Osteocyte (in vitro differentiated cells): ENCODE results near the gene KRTAP4-7. TPM values are rescaled to one million over a fixed set of nuclear protein-coding genes. Genes with fewer than 3 reads are reported as not detected.
"Not testable (repeated sequence)": the region's sequence is repeated elsewhere in the genome, so short reads cannot be mapped to it uniquely, and the experiment has no call there.

Source experiments
- DNase-seq: peaks from one replicate; pipeline ENCODE4 v3.0.0; 2021; ENCODE audit warnings: mixed read lengths; ENCODE audit not compliant: unreplicated experiment; ENCODE audit errors: extremely low spot score
- H3K27ac Mint-ChIP-seq: one replicate; pipeline ENCODE4 v1.8.0; 2021; ENCODE audit warnings: mild to moderate bottlenecking, mixed read lengths; ENCODE audit not compliant: unreplicated experiment
- H3K27me3 Mint-ChIP-seq: one replicate; pipeline ENCODE4 v1.8.0; 2021; ENCODE audit warnings: mixed read lengths; ENCODE audit not compliant: unreplicated experiment
- H3K36me3 Mint-ChIP-seq: one replicate; pipeline ENCODE4 v1.8.0; 2021; ENCODE audit warnings: mixed read lengths; ENCODE audit not compliant: unreplicated experiment
- H3K4me1 Mint-ChIP-seq: one replicate; pipeline ENCODE4 v1.8.0; 2021; ENCODE audit warnings: mixed read lengths; ENCODE audit not compliant: unreplicated experiment
- H3K4me3 Mint-ChIP-seq: one replicate; pipeline ENCODE4 v1.8.0; 2021; ENCODE audit warnings: mild to moderate bottlenecking, moderate library complexity, mixed read lengths; ENCODE audit not compliant: unreplicated experiment
- H3K9me3 Mint-ChIP-seq: one replicate; pipeline ENCODE4 v1.8.0; 2021; ENCODE audit warnings: mixed read lengths; ENCODE audit not compliant: unreplicated experiment
- CTCF ChIP-seq: fragments of 200-600 bp; sonication (generic); IDR thresholded peaks from 2 replicates; pipeline ENCODE4 v1.5.0; 2021; ENCODE audit warnings: antibody characterized with exemption, mild to moderate bottlenecking, moderate library complexity
- total RNA-seq: library from RNA; stranded (reverse); gene quantifications from 2 replicates; pipeline ENCODE4 v1.2.1, GENCODE V29; 2021

The KRTAP4-7 gene
- total RNA-seq, 1 donor from 2014 or later = not detected

- TF ChIP-seq CTCF = no peak
- Mint-ChIP-seq H3K4me3 (no peak overlapping the region), H3K4me1 (peaks cover 54% of the 10 kb centered on the region), H3K27me3 (no peaks in the 10 kb centered on the region), H3K36me3 (no peaks in the 10 kb centered on the region), H3K27ac (peak overlapping the region; percentile 90), H3K9me3 (no peaks in the 10 kb centered on the region)
- DNase-seq = no peak
These were observed 20.5 kb upstream of the KRTAP4-7 start for GRCh38 chr17:41063449-41063848.

GRCh38 chr17:41064301-41064700 is 19.6 kb upstream of the KRTAP4-7 start:
- H3K9me3 Mint-ChIP-seq = no peaks in the 10 kb centered on the region
- H3K4me1 Mint-ChIP-seq = peaks cover 48% of the 10 kb centered on the region
- H3K27me3 Mint-ChIP-seq = no peaks in the 10 kb centered on the region
- H3K27ac Mint-ChIP-seq = no peak overlapping the region
- H3K36me3 Mint-ChIP-seq = no peaks in the 10 kb centered on the region
- no peak for DNase-seq
- no peak overlapping the region for H3K4me3 Mint-ChIP-seq
- TF ChIP-seq CTCF = no peak

- not testable (repeated sequence) for H3K27me3 Mint-ChIP-seq, H3K27ac Mint-ChIP-seq, H3K36me3 Mint-ChIP-seq, H3K9me3 Mint-ChIP-seq, H3K4me3 Mint-ChIP-seq, DNase-seq
- H3K4me1 Mint-ChIP-seq = peaks cover 42% of the 10 kb centered on the region
These were observed 18.8 kb upstream of the KRTAP4-7 start for GRCh38 chr17:41065016-41065689.

GRCh38 chr17:41065829-41066624 is 17.9 kb upstream of the KRTAP4-7 start, which contains the start of gene KRTAP2-4:
KRTAP2-4 (minus strand) TSS chr17:41065879; CDS start chr17:41065845, 34 bp downstream.
- no peaks in the 10 kb centered on the region for H3K27me3 Mint-ChIP-seq
- H3K4me3 Mint-ChIP-seq = no peak within 1 kb of the TSS
- H3K27ac Mint-ChIP-seq = no peak within 1 kb of the TSS
- no peaks in the 10 kb centered on the region for H3K9me3 Mint-ChIP-seq
- peaks cover 34% of the 10 kb centered on the region for H3K4me1 Mint-ChIP-seq
- DNase-seq = no peak
- H3K36me3 Mint-ChIP-seq = no peaks in the 10 kb centered on the region
- no peak for TF ChIP-seq CTCF

- Mint-ChIP-seq H3K27me3 (no peaks in the 10 kb centered on the region), H3K9me3 (no peaks in the 10 kb centered on the region), H3K4me1 (peaks cover 21% of the 10 kb centered on the region), H3K36me3 (no peaks in the 10 kb centered on the region), H3K4me3 (no peak overlapping the region), H3K27ac (no peak overlapping the region)
- no peak for DNase-seq
- TF ChIP-seq CTCF = no peak
These were observed 16.7 kb upstream of the KRTAP4-7 start for GRCh38 chr17:41067281-41067680.
